Neural cell (in vitro differentiated cells): ENCODE results near the gene MAD1L1.

Source experiments
- EZH2 ChIP-seq: fragments of 200-600, 300-800 bp; shearing (Covaris generic), sonication (generic); IDR thresholded peaks from 2 replicates; pipeline ENCODE4 v1.6.1; 2014; ENCODE audit warnings: antibody characterized with exemption, low read length, borderline replicate concordance, mild to moderate bottlenecking; ENCODE audit not compliant: insufficient read depth, poor library complexity, severe bottlenecking
- POLR2AphosphoS5 ChIP-seq: IDR thresholded peaks from 2 replicates; pipeline ENCODE4 v1.6.1; 2012
- RAD21 ChIP-seq: fragments of 450-650 bp; conservative IDR thresholded peaks from 2 replicates; pipeline ENCODE4 v1.6.1; 2014; ENCODE audit warnings: antibody characterized with exemption, mild to moderate bottlenecking, moderate library complexity
- TAF1 ChIP-seq: IDR thresholded peaks from 2 replicates; pipeline ENCODE4 v1.6.1; 2012; ENCODE audit warnings: low read depth
- TF ChIP-seq, protein P1 (sequence below): fragments of 450-650 bp; IDR thresholded peaks from 2 replicates; pipeline ENCODE4 v1.5.1; 2014; ENCODE audit warnings: antibody characterized with exemption, mild to moderate bottlenecking, moderate library complexity; ENCODE audit not compliant: poor library complexity, severe bottlenecking
- TF ChIP-seq, protein P2 (sequence below): IDR thresholded peaks from 2 replicates; pipeline ENCODE4 v1.6.1; 2012; ENCODE audit warnings: borderline replicate concordance

DNA sequence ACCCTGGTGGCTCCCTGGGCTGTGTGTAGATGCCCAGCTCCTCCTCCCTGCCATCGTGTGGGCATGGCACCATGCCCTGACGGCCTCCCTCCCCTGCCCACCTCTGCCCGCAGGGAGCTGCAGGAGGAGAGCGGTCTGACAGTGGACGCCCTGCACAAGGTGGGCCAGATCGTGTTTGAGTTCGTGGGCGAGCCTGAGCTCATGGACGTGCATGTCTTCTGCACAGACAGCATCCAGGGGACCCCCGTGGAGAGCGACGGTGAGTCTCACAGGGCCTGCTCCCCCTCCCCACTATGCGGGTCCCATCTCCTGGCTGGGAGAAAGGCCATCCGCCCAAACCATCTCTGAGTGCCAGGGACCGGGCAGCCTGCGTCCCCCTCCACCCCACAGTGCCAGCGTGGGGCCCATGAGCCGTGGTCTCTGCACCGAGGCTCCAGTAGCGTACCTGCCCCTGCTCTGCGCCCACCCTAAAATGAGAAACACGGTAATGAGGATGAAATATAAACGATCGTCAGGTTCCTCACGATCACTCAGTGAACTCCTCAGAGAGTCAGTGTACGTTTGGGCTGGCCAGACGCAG, 17.1 kb upstream of the MAD1L1 start:
- no peak for TF ChIP-seq POLR2AphosphoS5
- TF ChIP-seq, protein P1, sequence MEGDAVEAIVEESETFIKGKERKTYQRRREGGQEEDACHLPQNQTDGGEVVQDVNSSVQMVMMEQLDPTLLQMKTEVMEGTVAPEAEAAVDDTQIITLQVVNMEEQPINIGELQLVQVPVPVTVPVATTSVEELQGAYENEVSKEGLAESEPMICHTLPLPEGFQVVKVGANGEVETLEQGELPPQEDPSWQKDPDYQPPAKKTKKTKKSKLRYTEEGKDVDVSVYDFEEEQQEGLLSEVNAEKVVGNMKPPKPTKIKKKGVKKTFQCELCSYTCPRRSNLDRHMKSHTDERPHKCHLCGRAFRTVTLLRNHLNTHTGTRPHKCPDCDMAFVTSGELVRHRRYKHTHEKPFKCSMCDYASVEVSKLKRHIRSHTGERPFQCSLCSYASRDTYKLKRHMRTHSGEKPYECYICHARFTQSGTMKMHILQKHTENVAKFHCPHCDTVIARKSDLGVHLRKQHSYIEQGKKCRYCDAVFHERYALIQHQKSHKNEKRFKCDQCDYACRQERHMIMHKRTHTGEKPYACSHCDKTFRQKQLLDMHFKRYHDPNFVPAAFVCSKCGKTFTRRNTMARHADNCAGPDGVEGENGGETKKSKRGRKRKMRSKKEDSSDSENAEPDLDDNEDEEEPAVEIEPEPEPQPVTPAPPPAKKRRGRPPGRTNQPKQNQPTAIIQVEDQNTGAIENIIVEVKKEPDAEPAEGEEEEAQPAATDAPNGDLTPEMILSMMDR = no peak
- TF ChIP-seq RAD21 = no peak
- TF ChIP-seq TAF1 = no peak
- no peak for TF ChIP-seq EZH2
- TF ChIP-seq, protein P2, sequence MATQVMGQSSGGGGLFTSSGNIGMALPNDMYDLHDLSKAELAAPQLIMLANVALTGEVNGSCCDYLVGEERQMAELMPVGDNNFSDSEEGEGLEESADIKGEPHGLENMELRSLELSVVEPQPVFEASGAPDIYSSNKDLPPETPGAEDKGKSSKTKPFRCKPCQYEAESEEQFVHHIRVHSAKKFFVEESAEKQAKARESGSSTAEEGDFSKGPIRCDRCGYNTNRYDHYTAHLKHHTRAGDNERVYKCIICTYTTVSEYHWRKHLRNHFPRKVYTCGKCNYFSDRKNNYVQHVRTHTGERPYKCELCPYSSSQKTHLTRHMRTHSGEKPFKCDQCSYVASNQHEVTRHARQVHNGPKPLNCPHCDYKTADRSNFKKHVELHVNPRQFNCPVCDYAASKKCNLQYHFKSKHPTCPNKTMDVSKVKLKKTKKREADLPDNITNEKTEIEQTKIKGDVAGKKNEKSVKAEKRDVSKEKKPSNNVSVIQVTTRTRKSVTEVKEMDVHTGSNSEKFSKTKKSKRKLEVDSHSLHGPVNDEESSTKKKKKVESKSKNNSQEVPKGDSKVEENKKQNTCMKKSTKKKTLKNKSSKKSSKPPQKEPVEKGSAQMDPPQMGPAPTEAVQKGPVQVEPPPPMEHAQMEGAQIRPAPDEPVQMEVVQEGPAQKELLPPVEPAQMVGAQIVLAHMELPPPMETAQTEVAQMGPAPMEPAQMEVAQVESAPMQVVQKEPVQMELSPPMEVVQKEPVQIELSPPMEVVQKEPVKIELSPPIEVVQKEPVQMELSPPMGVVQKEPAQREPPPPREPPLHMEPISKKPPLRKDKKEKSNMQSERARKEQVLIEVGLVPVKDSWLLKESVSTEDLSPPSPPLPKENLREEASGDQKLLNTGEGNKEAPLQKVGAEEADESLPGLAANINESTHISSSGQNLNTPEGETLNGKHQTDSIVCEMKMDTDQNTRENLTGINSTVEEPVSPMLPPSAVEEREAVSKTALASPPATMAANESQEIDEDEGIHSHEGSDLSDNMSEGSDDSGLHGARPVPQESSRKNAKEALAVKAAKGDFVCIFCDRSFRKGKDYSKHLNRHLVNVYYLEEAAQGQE = no peak
